Measurements from ENCODE around the gene RIMS4. TPM values are rescaled to one million over a fixed set of nuclear protein-coding genes. Genes with fewer than 3 reads are reported as not detected.

Gene RIMS4
- 0.12 TPM in 1 of 2 replicates, not detected in the other for total RNA-seq

GRCh38 chr20:44810391-44811149, at the start of gene RIMS4:
TSS of gene RIMS4 (minus strand) at chr20:44810546. CDS start at chr20:44810271, 275 bp downstream.

GRCh38 chr20:44745598-44746366, 64.6 kb downstream of the RIMS4 start, which contains the start of gene KCNK15:
TSS of gene KCNK15 (plus strand) at chr20:44745865. CDS start at chr20:44745911, 46 bp downstream.

DNA sequence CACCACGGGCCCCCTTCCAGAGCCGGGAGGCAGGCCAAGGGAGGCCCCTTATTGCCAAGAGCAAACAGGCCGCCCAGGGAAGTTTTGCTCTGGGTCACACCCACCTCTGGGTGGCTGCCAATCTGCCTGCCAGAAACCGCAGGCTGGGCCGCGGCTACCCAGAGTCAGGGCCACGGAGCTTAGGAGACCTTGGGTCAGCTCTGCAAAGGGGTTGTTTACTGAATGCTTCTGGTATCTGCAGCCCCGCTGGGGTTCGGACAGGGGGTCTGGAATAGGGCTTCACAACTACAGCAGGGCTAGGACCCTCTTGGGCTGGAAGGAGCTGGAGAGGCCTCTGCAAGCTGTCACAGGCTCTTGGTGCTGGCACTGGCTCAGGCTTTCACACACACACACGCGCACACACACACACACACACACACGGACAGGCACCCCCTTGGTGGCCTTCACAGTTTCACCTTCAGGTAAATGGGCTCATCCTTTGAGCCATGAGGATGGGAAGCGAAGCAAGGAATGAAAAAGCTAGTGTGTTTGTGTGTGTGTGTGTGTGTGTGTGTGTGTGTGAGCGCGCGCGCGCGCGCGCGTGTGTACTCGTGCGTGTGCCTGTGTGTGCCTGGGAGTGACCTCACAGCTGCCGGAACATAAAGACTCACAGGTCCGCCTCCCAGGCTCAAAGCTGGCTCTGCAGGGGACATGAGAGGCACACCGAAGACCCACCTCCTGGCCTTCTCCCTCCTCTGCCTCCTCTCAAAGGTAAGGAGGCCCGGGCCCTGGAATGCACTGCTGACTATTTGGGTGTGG, 95.4 kb downstream of the RIMS4 start, which contains the start of gene CCN5:
Gene CCN5 (plus strand): TSS at position 669 of the 798 bp plus-strand sequence. CDS start 22 bp downstream, at position 691.

Other genes with a start within 250 kb of the RIMS4 start
- 102 and 146 TPM in 2 replicates for gene PKIG, start 228.0 kb downstream of the RIMS4 start, total RNA-seq
- 4.4 and 11.1 TPM in 2 replicates for gene ADA, start 158.8 kb downstream of the RIMS4 start, total RNA-seq
- gene CCN5, start 95.2 kb downstream of the RIMS4 start, total RNA-seq = 1.5 and 10.6 TPM in 2 replicates
- gene KCNK15, start 64.7 kb downstream of the RIMS4 start, total RNA-seq = 0.22 and 1.6 TPM in 2 replicates
- gene YWHAB, start 75.2 kb upstream of the RIMS4 start, total RNA-seq = 89.1 and 103 TPM in 2 replicates
- gene PABPC1L, start 99.5 kb upstream of the RIMS4 start, total RNA-seq = 11.5 and 21.5 TPM in 2 replicates
- 41.5 and 72.5 TPM in 2 replicates for gene TOMM34, start 149.9 kb upstream of the RIMS4 start, total RNA-seq
- 55.5 and 74.1 TPM in 2 replicates for gene STK4, start 156.0 kb upstream of the RIMS4 start, total RNA-seq